Measurements from ENCODE around the gene MATN1. TPM values are rescaled to one million over a fixed set of nuclear protein-coding genes. Genes with fewer than 3 reads are reported as not detected.

Gene MATN1
- total and polyA plus RNA-seq, 2 of the 4 experiments (the other 2 are of a cell fraction): 0.27 TPM; not detected in 1

GRCh38 chr1:30728832-30729638 is 5.7 kb upstream of the MATN1 start (continued):
- no peak for TF ChIP-seq RFX5 (IDR thresholded peaks at IDR 0.05; ENCODE audit: low read depth, low read length)

- no peak overlapping the region for H4K8ac ChIP-seq (ENCODE audit: low read depth in 2 of 2, low read length in 2 of 2)
- peaks cover 10% of the 10 kb centered on the region; the same call in 1 of the 2 replicates for H3K4me1 ChIP-seq (ENCODE audit: control insufficient read depth, insufficient read depth, low read length)
- H3K36me3 ChIP-seq (ENCODE audit: control insufficient read depth, insufficient read depth, low read length): no peaks in the 10 kb centered on the region
- ChIA-PET CTCF (interaction anchor here (1.2 to 4.6 kb wide), 3 partner anchors 9 to 51 kb away, joined by 3 to 30 read pairs (median 6); no protein-coding TSS in a partner anchor), POLR2A (ENCODE audit: unreplicated experiment) (no interaction called here)
- H3K27me3 ChIP-seq (ENCODE audit: control insufficient read depth, insufficient read depth, low read length): peaks cover 7% of the 10 kb centered on the region; the same call in 1 of the 2 replicates
- in situ Hi-C loops (cut with MboI; ENCODE audit: low sequenced_read_pairs): loop anchor here (5.0 kb wide), 1 partner anchor 184 kb away; no protein-coding TSS in a partner anchor
- H3K4me2 ChIP-seq (ENCODE audit: low read depth, low read length): no peak overlapping the region
- no peak overlapping the region for H3K27ac ChIP-seq (ENCODE audit: insufficient read depth, low read length)
- DNase-seq (no peak), ATAC-seq (ENCODE audit: low read depth) (no peak)
- WGBS, 2 experiments (ENCODE audit: extremely low coverage in 2 of 2, insufficient read length in 1 of 2): 91% methylated on average over 7 of the region's 8 CpGs; no CpG with 5 or more reads in 1 of the 2 experiments
- TF ChIP-seq SMC3 (IDR thresholded peaks at IDR 0.05; ENCODE audit: low read depth, low read length) (no peak), MAFK (IDR thresholded peaks at IDR 0.05; ENCODE audit: low read depth, low read length) (no peak)
- H2BK20ac ChIP-seq (ENCODE audit: low read depth, low read length): no peak overlapping the region
- H3K4ac ChIP-seq (ENCODE audit: low read depth, low read length): no peak overlapping the region
- BruUV-seq (replicated peaks): no TSS peak
- H3K4me3 ChIP-seq (ENCODE audit: insufficient read depth, low read depth, low read length): no peak overlapping the region
- H3K56ac ChIP-seq (ENCODE audit: extremely low read depth, insufficient read depth, low read length): no peak overlapping the region
- H3K9ac ChIP-seq (ENCODE audit: low read depth, low read length): no peak overlapping the region
- no peaks in the 10 kb centered on the region for H3K79me1 ChIP-seq (ENCODE audit: low read depth in 1 of 2, low read length in 2 of 2)
- no peak overlapping the region for H2AK5ac ChIP-seq (ENCODE audit: low read depth, low read length)
- no peak overlapping the region for H2BK120ac ChIP-seq (ENCODE audit: low read depth, low read length)
- no peak overlapping the region for H4K91ac ChIP-seq (ENCODE audit: insufficient read depth, low read depth, low read length)
- H3K23ac ChIP-seq (ENCODE audit: low read depth, low read length): no peak overlapping the region
- intact Hi-C loops (cut with micrococcal nuclease): no loop called here
- H2BK15ac ChIP-seq (ENCODE audit: low read depth, low read length): no peak overlapping the region
- H2AK9ac ChIP-seq (replicated peaks; ENCODE audit: low read depth, low read length, poor library complexity): peak overlapping the region; percentile 15
- H2AFZ ChIP-seq (replicated peaks; ENCODE audit: low read length, poor library complexity): no peak overlapping the region
- no peak overlapping the region for H2BK5ac ChIP-seq (ENCODE audit: low read depth, low read length, poor library complexity, severe bottlenecking)
- H3K14ac ChIP-seq (replicated peaks; ENCODE audit: low read depth, low read length): no peak overlapping the region
- no peaks in the 10 kb centered on the region for H4K20me1 ChIP-seq (ENCODE audit: insufficient read depth, low read length)
- dilution Hi-C loops (cut with HindIII; ENCODE audit: low sequenced_read_pairs, unreplicated experiment): no loop called here
- H3K18ac ChIP-seq (ENCODE audit: low read depth, low read length): no peak overlapping the region
- no peaks in the 10 kb centered on the region for H3K9me3 ChIP-seq (ENCODE audit: control insufficient read depth, insufficient read depth, low read length)
- H4K5ac ChIP-seq (ENCODE audit: low read depth, low read length): no peak overlapping the region
- 0 out of 2 replicates have a peak, but pooled peaks cover 2% of the 10 kb centered on the region for H3K9me1 ChIP-seq (ENCODE audit: insufficient read depth, low read length)
Observed at GRCh38 chr1:30728340-30728739, 5.0 kb upstream of the MATN1 start.

Data from IMR-90 (cell line).